Suprapubic skin (tissue), 4 donors: Measurements from ENCODE around the gene FNIP1.

Experiments
- CTCF ChIP-seq, 2 donors: fragments of 200-600 bp in 1 of 2; fragments of 450-650 bp in 1 of 2; sonication (generic) in 1 of 2; IDR thresholded peaks; one replicate each; pipeline ENCODE4 v1.5.1; 2016 to 2019; ENCODE audit warnings: antibody characterized with exemption in 2 of 2, mild to moderate bottlenecking in 1 of 2, moderate library complexity in 1 of 2
- EP300 ChIP-seq: sonication (generic); formaldehyde crosslinking; IDR thresholded peaks from one replicate; pipeline ENCODE4 v1.6.1; 2017; ENCODE audit warnings: antibody characterized with exemption
- POLR2AphosphoS5 ChIP-seq, 3 donors: sonication (generic); formaldehyde crosslinking; IDR thresholded peaks; one replicate each; pipeline ENCODE4 v1.6.1; 2017; ENCODE audit warnings: antibody characterized with exemption in 3 of 3

GRCh38 chr5:131745703-131746102, 51.1 kb downstream of the FNIP1 start:
- no peak for TF ChIP-seq CTCF (IDR thresholded peaks at IDR 0.05)
- TF ChIP-seq POLR2AphosphoS5 (IDR thresholded peaks at IDR 0.05), result no peak
- no peak for TF ChIP-seq EP300
